ENCODE results near the gene SLC25A30. TPM values are rescaled to one million over a fixed set of nuclear protein-coding genes. Genes with fewer than 3 reads are reported as not detected.
A peak's percentile ranks its signal among the peaks of the same experiment; 100 is the strongest.

SLC25A30 gene, protein sequence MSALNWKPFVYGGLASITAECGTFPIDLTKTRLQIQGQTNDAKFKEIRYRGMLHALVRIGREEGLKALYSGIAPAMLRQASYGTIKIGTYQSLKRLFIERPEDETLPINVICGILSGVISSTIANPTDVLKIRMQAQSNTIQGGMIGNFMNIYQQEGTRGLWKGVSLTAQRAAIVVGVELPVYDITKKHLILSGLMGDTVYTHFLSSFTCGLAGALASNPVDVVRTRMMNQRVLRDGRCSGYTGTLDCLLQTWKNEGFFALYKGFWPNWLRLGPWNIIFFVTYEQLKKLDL
- polyA plus RNA-seq (2013, experiment 1 of 4): 6.1 TPM
- polyA plus RNA-seq (2013, experiment 2 of 4): 5.7 TPM
- 3.7 TPM for polyA plus RNA-seq (2013, experiment 3 of 4)
- polyA plus RNA-seq (2013, experiment 4 of 4): 4.9 TPM

DNA sequence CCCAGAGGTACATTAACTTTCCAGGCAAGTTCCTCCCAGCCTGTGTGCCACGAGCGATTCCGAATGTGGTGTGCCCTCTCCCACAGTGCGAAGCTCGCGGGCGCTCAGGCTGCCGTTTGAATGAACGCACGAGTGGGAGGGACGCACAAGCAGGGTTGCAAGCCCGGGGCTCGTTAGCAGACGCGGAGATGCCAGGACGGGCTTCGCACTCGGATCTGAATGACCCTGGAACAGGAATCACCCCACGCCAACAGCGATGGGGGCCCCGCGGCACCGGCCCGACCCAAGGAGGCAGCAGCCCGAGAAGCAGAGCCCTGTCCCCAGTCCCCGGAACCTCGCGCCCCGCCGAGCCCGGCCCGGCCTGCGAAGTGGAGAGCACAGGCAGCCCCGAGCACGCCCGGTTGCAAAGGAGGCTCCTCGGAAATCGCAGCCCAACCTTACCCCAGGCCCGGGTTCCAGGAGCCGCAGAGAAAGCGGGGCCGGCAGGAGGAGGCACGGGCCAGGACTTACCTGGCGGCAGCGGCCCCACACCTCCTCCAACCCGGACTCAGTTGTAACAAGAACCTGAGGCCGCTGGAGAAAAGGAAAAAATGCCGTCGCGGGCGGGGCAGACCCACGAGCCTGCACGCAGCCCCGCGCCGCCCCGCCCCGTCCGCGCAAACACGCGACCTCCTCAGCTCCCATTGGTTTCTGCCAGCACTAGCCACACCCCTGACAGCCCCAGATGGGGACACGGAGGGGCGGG lies at the start of gene SLC25A30:
SLC25A30 (minus strand) TSS at position 584 of the 745 bp plus-strand sequence. CDS start 6,948 bp downstream, outside the sequence.
- no peaks in the 10 kb centered on the region for H3K9me3 ChIP-seq (ENCODE audit: control insufficient read depth, low read length)
- H3K36me3 ChIP-seq (ENCODE audit: control insufficient read depth, insufficient read depth, low read length): no peaks in the 10 kb centered on the region
- H3K4me3 ChIP-seq (ENCODE audit: insufficient read depth, low read depth, low read length): peak within 1 kb of the TSS; percentile 74
- peak within 1 kb of the TSS; percentile 44 for H3K27ac ChIP-seq (ENCODE audit: insufficient read depth, low read depth, low read length, poor library complexity, severe bottlenecking)
- H3K27me3 ChIP-seq (ENCODE audit: control insufficient read depth, insufficient read depth, low read length, poor library complexity, severe bottlenecking): peaks cover 14% of the 10 kb centered on the region
- peaks cover 3% of the 10 kb centered on the region for H3K4me1 ChIP-seq (ENCODE audit: control insufficient read depth, insufficient read depth, low read length)
- WGBS, 2 experiments: 0% methylated on average over 64 of the region's 64 CpGs

DNA sequence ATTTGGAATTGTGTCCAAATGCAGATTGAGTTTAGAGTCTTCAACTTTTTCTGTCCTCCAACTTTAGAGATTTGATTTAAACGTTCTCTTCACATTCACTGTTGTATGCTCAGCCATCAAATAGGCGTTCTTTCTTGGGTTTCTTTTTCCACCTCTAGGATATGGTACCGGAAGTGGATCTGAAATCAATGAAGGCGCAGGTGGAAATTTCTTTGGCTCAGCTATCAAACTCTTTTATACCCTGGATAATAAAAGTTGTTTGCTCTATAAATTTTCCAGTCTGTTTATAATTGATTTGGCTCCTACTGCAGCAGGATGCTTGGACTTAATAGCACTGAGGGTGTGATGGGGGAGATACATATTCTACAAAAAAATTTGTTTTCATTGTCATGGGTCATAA lies 48.2 kb upstream of the SLC25A30 start:
- no peaks in the 10 kb centered on the region for H3K9me3 ChIP-seq (ENCODE audit: control insufficient read depth, low read length)
- no peak overlapping the region for H3K4me3 ChIP-seq (ENCODE audit: insufficient read depth, low read depth, low read length)
- WGBS, 2 experiments: 96 to 97% methylated on average over 4 of the region's 4 CpGs
- H3K36me3 ChIP-seq (ENCODE audit: control insufficient read depth, insufficient read depth, low read length): no peaks in the 10 kb centered on the region
- H3K4me1 ChIP-seq (ENCODE audit: control insufficient read depth, insufficient read depth, low read length): peaks cover 4% of the 10 kb centered on the region
- peaks cover 19% of the 10 kb centered on the region for H3K27me3 ChIP-seq (ENCODE audit: control insufficient read depth, insufficient read depth, low read length, poor library complexity, severe bottlenecking)
- no peak overlapping the region for H3K27ac ChIP-seq (ENCODE audit: insufficient read depth, low read depth, low read length, poor library complexity, severe bottlenecking)

DNA sequence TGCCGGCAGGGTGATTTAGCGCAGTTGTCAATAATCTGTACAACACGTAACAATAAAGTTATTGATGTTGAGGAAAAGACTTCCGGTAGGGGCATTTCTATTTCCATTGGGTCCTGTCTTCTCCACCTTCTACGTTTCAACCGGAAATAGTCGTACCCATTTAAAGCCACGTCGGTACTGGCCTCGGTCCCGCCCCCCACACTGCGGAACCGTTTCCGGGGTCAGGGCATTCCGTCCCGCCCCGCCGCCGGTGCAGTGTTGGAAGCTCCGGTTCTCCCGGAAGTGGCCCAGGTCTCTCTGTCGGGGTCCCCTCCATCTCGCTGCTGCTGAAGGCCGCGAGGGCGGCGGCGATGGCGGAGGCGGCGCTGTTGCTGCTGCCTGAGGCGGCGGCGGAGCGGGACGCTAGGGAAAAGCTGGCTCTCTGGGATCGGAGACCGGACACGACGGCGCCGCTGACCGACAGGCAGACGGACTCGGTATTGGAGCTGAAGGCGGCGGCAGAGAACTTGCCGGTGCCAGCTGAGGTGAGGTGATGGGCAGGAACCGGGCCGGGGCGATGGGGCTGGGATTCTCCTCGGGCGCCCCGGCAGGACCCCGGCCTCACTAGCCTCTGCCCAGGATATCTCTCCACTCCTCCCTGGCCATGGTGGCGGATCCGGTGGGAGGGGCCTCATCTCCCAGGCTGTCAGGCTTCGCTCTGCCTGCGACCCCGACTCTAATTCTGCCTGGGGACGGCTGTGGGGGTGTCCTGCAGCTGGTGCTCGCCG lies 46.7 kb upstream of the SLC25A30 start, which contains the start of gene COG3:
COG3 (plus strand) TSS at position 253 of the 767 bp plus-strand sequence; CDS start at position 351, 98 bp downstream.
- Histone ChIP-seq H3K27me3 (ENCODE audit: control insufficient read depth, insufficient read depth, low read length, poor library complexity, severe bottlenecking) (peaks cover 24% of the 10 kb centered on the region), H3K4me1 (ENCODE audit: control insufficient read depth, insufficient read depth, low read length) (peaks cover 4% of the 10 kb centered on the region), H3K4me3 (ENCODE audit: insufficient read depth, low read depth, low read length) (peak within 1 kb of the TSS; percentile 89), H3K27ac (ENCODE audit: insufficient read depth, low read depth, low read length, poor library complexity, severe bottlenecking) (peak within 1 kb of the TSS; percentile 86), H3K9me3 (ENCODE audit: control insufficient read depth, low read length) (no peaks in the 10 kb centered on the region), H3K36me3 (ENCODE audit: control insufficient read depth, insufficient read depth, low read length) (no peaks in the 10 kb centered on the region)
- WGBS, 2 experiments: 0% methylated on average over 63 of the region's 63 CpGs

DNA sequence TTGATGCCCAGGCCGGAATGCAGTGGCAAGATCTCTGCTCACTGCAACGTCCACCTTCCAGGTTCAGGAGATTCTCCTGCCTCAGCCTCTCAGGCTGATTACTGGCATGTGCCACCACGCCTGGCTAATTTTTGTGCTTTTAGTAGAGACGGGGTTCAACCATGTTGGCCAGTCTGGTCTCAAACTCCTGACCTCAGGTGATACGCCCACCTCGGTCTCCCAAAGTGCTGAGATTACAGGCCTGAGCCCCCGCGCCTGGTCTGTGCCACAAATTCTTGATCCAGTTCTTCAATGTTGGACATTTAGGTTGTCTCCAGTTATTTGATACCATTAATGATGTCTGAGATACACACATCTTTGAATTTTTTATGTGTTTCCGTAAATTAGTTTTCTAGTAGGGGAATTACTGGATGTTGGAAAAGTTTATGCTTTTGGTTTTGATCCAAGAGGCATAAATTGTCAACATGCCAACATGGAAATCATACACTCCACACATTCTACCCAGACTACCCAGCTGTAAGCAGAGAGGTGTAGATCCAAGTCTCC lies 46.0 kb upstream of the SLC25A30 start:
- Histone ChIP-seq H3K4me1 (ENCODE audit: control insufficient read depth, insufficient read depth, low read length) (peaks cover 4% of the 10 kb centered on the region), H3K36me3 (ENCODE audit: control insufficient read depth, insufficient read depth, low read length) (no peaks in the 10 kb centered on the region), H3K9me3 (ENCODE audit: control insufficient read depth, low read length) (no peaks in the 10 kb centered on the region), H3K27ac (ENCODE audit: insufficient read depth, low read depth, low read length, poor library complexity, severe bottlenecking) (no peak overlapping the region), H3K4me3 (ENCODE audit: insufficient read depth, low read depth, low read length) (peak overlapping the region; percentile 89), H3K27me3 (ENCODE audit: control insufficient read depth, insufficient read depth, low read length, poor library complexity, severe bottlenecking) (peaks cover 24% of the 10 kb centered on the region)
- whole genome bisulfite sequencing, 2 experiments: 91 to 92% methylated on average over 8 to 9 of the region's 9 CpGs

DNA sequence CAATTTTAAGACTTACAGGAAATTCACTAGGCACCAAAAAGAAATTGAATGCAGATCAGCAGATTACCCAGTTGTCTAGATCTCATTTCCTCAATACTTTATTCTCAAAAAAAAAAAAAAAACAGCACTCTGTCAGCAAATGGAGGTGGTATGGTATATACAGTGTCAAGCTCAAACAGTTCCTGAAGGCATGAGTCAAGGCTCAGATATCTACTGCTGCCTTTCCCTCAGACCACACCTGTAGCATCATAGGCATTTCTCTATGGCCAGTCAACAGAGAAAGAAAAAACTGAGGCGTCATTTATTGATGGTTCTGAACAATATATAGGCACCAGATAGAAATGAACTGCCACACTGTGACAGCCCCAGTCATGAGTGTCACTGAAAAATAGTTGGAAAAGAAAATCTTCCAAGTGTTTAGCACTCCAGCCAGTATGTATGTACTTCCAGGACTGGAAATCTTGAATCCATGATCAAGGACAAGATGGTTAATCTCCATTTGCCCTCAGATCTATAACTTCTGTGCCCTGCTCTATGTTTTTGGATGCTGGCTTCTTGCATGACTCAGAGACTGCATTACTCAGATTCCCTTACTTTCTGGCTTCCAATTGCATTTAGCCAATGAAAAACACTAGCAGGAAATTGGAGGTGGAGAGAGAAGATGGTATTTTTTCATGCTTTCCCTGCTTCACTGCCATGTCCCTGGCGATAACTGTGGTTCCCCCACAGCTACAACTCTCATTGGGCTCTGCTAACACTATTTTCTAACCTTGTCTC lies 38.2 kb upstream of the SLC25A30 start:
- Histone ChIP-seq H3K9me3 (ENCODE audit: control insufficient read depth, low read length) (no peaks in the 10 kb centered on the region), H3K4me1 (ENCODE audit: control insufficient read depth, insufficient read depth, low read length) (no peaks in the 10 kb centered on the region), H3K27ac (ENCODE audit: insufficient read depth, low read depth, low read length, poor library complexity, severe bottlenecking) (no peak overlapping the region), H3K36me3 (ENCODE audit: control insufficient read depth, insufficient read depth, low read length) (no peaks in the 10 kb centered on the region), H3K4me3 (ENCODE audit: insufficient read depth, low read depth, low read length) (no peak overlapping the region), H3K27me3 (ENCODE audit: control insufficient read depth, insufficient read depth, low read length, poor library complexity, severe bottlenecking) (peaks cover 6% of the 10 kb centered on the region)
- 95 to 100% methylated on average over 2 of the region's 2 CpGs for WGBS, 2 experiments

DNA sequence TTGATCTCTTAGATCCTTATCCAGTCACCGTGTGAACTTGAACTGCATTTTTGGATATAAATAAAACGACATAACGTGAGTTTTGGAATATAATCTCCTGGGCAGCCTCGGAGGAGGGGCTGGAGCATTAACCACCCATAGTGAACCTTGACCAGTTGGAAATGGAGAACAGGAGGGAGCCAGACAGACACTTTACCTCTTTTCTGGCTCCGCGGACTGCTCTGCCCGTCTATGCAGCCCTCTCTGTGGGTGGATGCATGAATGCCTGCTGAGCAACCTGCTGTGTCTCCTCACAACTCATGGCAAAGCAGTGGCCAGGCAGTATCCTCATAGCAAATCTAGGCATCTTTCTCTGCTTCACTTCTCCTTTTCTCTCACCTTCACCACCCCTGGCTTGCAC lies 36.0 kb upstream of the SLC25A30 start:
- Histone ChIP-seq H3K9me3 (ENCODE audit: control insufficient read depth, low read length) (no peaks in the 10 kb centered on the region), H3K4me1 (ENCODE audit: control insufficient read depth, insufficient read depth, low read length) (no peaks in the 10 kb centered on the region), H3K27ac (ENCODE audit: insufficient read depth, low read depth, low read length, poor library complexity, severe bottlenecking) (no peak overlapping the region), H3K36me3 (ENCODE audit: control insufficient read depth, insufficient read depth, low read length) (no peaks in the 10 kb centered on the region), H3K4me3 (ENCODE audit: insufficient read depth, low read depth, low read length) (no peak overlapping the region), H3K27me3 (ENCODE audit: control insufficient read depth, insufficient read depth, low read length, poor library complexity, severe bottlenecking) (no peaks in the 10 kb centered on the region)
- WGBS, 2 experiments: 72 to 73% methylated on average over 7 of the region's 7 CpGs

DNA sequence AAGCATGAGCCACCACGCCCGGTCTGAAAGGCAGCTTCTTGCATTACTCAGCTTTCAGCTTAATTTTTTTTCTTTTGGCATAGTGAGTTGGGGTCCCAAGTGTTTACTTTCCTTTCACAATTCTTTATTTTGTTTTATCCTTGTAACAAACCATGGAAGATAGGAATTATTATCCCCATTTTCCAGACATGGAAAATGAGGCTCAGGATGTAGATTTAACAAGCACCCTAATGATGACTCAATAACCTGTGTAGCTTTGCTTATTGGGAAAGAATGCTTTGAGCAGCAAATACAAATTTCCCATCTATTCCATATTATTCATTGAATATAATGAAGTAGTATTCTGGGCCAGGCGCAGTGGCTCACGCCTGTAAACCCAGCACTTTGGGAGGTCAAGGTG lies 33.1 kb upstream of the SLC25A30 start:
- no peak overlapping the region for H3K27ac ChIP-seq (ENCODE audit: insufficient read depth, low read depth, low read length, poor library complexity, severe bottlenecking)
- H3K9me3 ChIP-seq (ENCODE audit: control insufficient read depth, low read length): no peaks in the 10 kb centered on the region
- H3K27me3 ChIP-seq (ENCODE audit: control insufficient read depth, insufficient read depth, low read length, poor library complexity, severe bottlenecking): no peaks in the 10 kb centered on the region
- 90 to 98% methylated on average over 4 of the region's 4 CpGs for WGBS, 2 experiments
- H3K4me1 ChIP-seq (ENCODE audit: control insufficient read depth, insufficient read depth, low read length): no peaks in the 10 kb centered on the region
- H3K36me3 ChIP-seq (ENCODE audit: control insufficient read depth, insufficient read depth, low read length): no peaks in the 10 kb centered on the region
- H3K4me3 ChIP-seq (ENCODE audit: insufficient read depth, low read depth, low read length): no peak overlapping the region

DNA sequence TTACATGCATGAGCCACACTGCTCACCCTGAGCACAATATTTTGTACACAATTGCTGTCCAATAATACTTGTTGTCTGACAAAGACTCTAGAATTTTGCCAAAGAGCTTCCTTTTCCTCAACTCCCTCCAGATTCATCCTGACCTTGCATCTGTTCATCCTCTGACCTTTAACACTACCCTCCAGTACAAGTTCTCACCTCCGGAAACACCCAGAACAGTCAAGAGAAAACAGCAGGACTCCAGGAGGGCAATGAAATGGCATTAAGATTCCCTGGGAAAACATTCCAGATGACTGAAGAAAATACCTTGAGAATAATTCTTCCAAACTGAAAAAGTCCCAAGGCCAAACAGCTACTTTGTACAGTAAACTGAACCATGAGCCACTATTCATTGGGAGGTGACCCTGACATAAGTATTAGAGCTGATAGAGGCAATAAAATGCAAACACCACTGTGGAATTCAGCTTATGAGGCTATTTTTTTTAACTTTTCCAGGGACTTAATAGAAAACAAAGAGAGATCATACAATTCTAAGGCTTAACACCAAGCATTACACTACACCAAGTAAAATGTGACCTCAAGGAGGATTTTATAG lies 30.9 kb upstream of the SLC25A30 start:
- Histone ChIP-seq H3K4me3 (ENCODE audit: insufficient read depth, low read depth, low read length) (no peak overlapping the region), H3K27ac (ENCODE audit: insufficient read depth, low read depth, low read length, poor library complexity, severe bottlenecking) (no peak overlapping the region), H3K27me3 (ENCODE audit: control insufficient read depth, insufficient read depth, low read length, poor library complexity, severe bottlenecking) (no peaks in the 10 kb centered on the region), H3K4me1 (ENCODE audit: control insufficient read depth, insufficient read depth, low read length) (no peaks in the 10 kb centered on the region), H3K36me3 (ENCODE audit: control insufficient read depth, insufficient read depth, low read length) (no peaks in the 10 kb centered on the region), H3K9me3 (ENCODE audit: control insufficient read depth, low read length) (no peaks in the 10 kb centered on the region)
- 78 to 94% methylated on average over 1 of the region's 1 CpG for WGBS, 2 experiments

DNA sequence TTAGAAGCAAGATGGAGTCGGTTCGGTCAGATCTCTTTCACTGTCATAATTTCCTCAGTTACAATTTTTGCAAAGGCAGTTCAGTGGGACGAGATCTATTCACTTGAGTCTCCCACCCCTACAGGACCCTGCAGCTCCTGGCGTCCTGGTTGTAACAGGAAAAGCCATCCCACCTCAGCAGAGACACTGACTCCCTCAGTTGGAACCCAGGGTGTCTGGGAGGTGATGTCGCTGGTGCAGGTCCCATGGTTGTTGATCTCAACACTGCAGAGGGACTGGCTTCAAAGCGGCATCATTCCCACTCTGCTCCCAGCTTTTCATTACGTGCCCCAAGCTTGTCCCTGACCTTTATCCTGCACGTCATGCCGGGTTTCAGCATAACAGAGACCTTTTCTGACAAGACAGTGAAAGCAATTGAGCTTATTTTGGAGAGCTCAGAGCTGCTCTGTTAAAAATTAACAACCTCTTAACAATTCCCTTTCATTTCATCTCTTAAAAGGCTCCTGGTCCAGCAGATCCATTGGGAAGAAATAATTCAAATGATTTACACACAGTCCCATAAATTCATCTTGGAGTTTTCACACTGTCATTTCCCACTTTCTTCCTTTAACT lies 29.0 kb upstream of the SLC25A30 start:
- no peaks in the 10 kb centered on the region for H3K9me3 ChIP-seq (ENCODE audit: control insufficient read depth, low read length)
- H3K4me1 ChIP-seq (ENCODE audit: control insufficient read depth, insufficient read depth, low read length): no peaks in the 10 kb centered on the region
- no peak overlapping the region for H3K4me3 ChIP-seq (ENCODE audit: insufficient read depth, low read depth, low read length)
- WGBS, 2 experiments: 67 to 71% methylated on average over 9 of the region's 9 CpGs
- no peaks in the 10 kb centered on the region for H3K27me3 ChIP-seq (ENCODE audit: control insufficient read depth, insufficient read depth, low read length, poor library complexity, severe bottlenecking)
- H3K36me3 ChIP-seq (ENCODE audit: control insufficient read depth, insufficient read depth, low read length): no peaks in the 10 kb centered on the region
- H3K27ac ChIP-seq (ENCODE audit: insufficient read depth, low read depth, low read length, poor library complexity, severe bottlenecking): no peak overlapping the region

Measured in ectodermal cell (in vitro differentiated cells).